C4-2B (cell line): ENCODE measurements around the gene CAMKK1.

ENCODE experiments used
- H3K27ac ChIP-seq: fragments of 450-650 bp; 2 replicates; pipeline ENCODE4 v1.5.1; 2017
- ZFX ChIP-seq: fragments of 450-650 bp; IDR thresholded peaks from 2 replicates; pipeline ENCODE4 v1.6.1; 2017
- TF ChIP-seq, protein P1 (sequence below): fragments of 450-650 bp; conservative IDR thresholded peaks from 2 replicates; pipeline ENCODE4 v1.5.1; 2017; ENCODE audit warnings: mild to moderate bottlenecking

The CAMKK1 gene

DNA sequence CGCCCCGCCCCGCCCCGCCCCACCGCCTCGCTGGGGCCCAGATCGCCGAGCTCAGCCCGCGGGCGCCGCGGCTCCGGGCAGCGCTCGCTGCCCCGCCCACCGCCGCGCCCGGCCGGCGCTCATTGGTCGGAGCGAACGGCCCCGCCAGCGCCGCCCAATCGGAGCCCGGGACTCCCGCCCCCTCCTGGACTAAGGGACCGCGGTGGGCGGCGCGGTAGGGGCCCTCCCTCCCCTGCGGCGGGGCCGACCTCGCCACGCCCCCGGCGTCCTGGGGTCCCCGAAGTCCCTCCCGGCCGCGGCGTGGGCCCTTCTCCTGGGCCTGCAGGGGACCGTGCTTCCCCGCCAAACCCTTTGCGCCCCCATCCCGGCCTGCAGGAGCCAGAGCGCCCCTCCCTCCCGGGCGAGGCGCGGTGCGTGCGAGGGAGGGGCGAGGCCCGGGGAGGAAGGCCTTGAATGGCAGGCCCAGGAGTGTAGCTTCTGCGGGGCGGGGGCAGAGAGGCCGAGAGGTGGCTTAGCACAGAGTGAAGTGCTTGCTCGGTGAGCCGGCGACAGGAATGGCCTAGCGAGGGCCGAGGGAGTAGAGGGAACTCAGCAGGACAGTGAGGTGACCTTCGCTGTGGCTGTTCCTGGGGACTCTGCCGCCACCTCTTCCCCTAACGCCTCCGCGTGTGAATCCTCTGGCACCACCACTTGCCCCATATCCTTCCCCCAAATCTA is at the start of gene CAMKK1:
CAMKK1 (minus strand) TSS at position 51 of the 717 bp plus-strand sequence. CDS start 7,366 bp downstream, outside the sequence.
- TF ChIP-seq, protein P1, sequence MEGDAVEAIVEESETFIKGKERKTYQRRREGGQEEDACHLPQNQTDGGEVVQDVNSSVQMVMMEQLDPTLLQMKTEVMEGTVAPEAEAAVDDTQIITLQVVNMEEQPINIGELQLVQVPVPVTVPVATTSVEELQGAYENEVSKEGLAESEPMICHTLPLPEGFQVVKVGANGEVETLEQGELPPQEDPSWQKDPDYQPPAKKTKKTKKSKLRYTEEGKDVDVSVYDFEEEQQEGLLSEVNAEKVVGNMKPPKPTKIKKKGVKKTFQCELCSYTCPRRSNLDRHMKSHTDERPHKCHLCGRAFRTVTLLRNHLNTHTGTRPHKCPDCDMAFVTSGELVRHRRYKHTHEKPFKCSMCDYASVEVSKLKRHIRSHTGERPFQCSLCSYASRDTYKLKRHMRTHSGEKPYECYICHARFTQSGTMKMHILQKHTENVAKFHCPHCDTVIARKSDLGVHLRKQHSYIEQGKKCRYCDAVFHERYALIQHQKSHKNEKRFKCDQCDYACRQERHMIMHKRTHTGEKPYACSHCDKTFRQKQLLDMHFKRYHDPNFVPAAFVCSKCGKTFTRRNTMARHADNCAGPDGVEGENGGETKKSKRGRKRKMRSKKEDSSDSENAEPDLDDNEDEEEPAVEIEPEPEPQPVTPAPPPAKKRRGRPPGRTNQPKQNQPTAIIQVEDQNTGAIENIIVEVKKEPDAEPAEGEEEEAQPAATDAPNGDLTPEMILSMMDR = no peak
- TF ChIP-seq ZFX = peak; percentile 48; the same call in 1 of the 2 replicates
- peak within 1 kb of the TSS; percentile 90 for H3K27ac ChIP-seq

GRCh38 chr17:3940965-3941698 is 48.3 kb upstream of the CAMKK1 start:
- TF ChIP-seq ZFX = no peak
- TF ChIP-seq, protein P1 = no peak
- H3K27ac ChIP-seq = no peak overlapping the region

- TF ChIP-seq, protein P1 = no peak
- TF ChIP-seq ZFX = no peak
- H3K27ac ChIP-seq = no peak overlapping the region
Observed at GRCh38 chr17:3937359-3937758, 44.5 kb upstream of the CAMKK1 start.

DNA sequence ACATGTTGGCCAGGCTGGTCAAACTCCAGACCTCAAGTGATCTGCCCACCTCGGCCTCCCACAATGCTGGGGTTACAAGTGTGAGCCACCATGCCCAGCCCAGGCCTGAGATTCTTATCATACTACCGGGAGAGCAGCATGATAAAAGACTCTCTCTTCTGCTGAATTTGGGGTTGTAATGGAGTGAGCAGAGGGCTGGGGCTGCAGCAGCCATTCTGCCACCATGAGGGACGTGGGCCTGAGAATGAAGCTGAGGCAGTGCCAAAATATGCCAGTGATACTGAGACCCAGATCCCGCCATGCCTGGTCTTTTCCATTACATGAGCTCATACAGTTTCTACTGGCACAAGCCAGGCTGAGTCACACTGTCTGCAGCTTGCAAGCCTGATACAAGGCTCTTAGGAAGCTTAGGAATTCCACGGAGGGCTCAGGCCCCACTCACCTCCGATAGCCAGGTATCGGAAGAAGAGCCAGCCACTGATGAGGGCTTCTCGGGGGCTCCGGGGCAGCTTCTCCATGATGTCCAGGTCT is 43.0 kb upstream of the CAMKK1 start:
- TF ChIP-seq, protein P1 = no peak
- TF ChIP-seq ZFX = no peak
- no peak overlapping the region for H3K27ac ChIP-seq

GRCh38 chr17:3935140-3935542 is 42.3 kb upstream of the CAMKK1 start:
- H3K27ac ChIP-seq = no peak overlapping the region

GRCh38 chr17:3929764-3930163 is 36.9 kb upstream of the CAMKK1 start:
- TF ChIP-seq, protein P1 = no peak
- no peak for TF ChIP-seq ZFX
- H3K27ac ChIP-seq = no peak overlapping the region

More at GRCh38 chr17:3935140-3935542, 42.3 kb upstream of the CAMKK1 start:
- TF ChIP-seq, protein P1 = peak; percentile 83
- TF ChIP-seq ZFX = no peak

DNA sequence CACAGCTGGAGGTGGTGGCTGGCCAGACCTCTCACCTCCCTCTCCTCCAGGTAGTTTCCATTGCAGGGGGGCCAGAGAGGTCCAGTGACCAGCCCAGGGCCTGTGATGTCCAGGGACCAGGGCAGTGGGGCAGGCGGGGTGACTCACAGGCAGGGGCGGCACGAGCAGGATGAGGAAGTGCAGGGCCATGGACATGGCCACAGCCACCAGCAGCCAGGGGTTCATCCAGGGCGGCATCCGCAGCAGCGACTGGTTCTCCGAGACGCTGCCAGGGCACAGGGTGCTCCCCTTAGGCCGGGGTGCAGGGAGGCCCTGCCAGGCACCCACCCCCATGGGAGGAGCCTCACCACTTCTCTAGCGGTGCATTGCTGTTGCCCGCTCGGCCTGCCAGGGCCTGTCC is 36.3 kb upstream of the CAMKK1 start:
- H3K27ac ChIP-seq = no peak overlapping the region
- no peak for TF ChIP-seq ZFX
- TF ChIP-seq, protein P1 = no peak
